Type B pancreatic cell (in vitro differentiated cells): ENCODE results near the gene MRPL44. TPM values are rescaled to one million over a fixed set of nuclear protein-coding genes. Genes with fewer than 3 reads are reported as not detected.

ENCODE experiments used
- DNase-seq: peaks from one replicate; pipeline ENCODE4 v3.0.0; 2021; ENCODE audit warnings: mixed read lengths; ENCODE audit not compliant: unreplicated experiment; ENCODE audit errors: extremely low spot score
- H3K27ac Mint-ChIP-seq: 2 replicates; pipeline ENCODE4 v1.8.0; 2021; ENCODE audit warnings: mild to moderate bottlenecking, mixed read lengths
- H3K27me3 Mint-ChIP-seq: 2 replicates; pipeline ENCODE4 v1.8.0; 2021; ENCODE audit warnings: mixed read lengths
- H3K36me3 Mint-ChIP-seq: 2 replicates; pipeline ENCODE4 v1.8.0; 2021; ENCODE audit warnings: mixed read lengths
- H3K4me1 Mint-ChIP-seq: one replicate; pipeline ENCODE4 v1.8.0; 2021; ENCODE audit warnings: mixed read lengths; ENCODE audit not compliant: unreplicated experiment
- H3K4me3 Mint-ChIP-seq: 2 replicates; pipeline ENCODE4 v1.8.0; 2021; ENCODE audit warnings: mild to moderate bottlenecking, mixed read lengths
- H3K9me3 Mint-ChIP-seq: 2 replicates; pipeline ENCODE4 v1.8.0; 2021; ENCODE audit warnings: mixed read lengths
- total RNA-seq: library from RNA; stranded (reverse); gene quantifications from 2 replicates; pipeline ENCODE4 v1.2.1, GENCODE V29; 2021; ENCODE audit warnings: low replicate concordance
- TF ChIP-seq, protein P1 (sequence below): fragments of 200-600 bp; sonication (generic); conservative IDR thresholded peaks from 2 replicates; pipeline ENCODE4 v1.5.0; 2021; ENCODE audit warnings: antibody characterized with exemption, mild to moderate bottlenecking

The MRPL44 gene
- total RNA-seq, 1 donor from 2014 or later: 29.2 TPM

DNA sequence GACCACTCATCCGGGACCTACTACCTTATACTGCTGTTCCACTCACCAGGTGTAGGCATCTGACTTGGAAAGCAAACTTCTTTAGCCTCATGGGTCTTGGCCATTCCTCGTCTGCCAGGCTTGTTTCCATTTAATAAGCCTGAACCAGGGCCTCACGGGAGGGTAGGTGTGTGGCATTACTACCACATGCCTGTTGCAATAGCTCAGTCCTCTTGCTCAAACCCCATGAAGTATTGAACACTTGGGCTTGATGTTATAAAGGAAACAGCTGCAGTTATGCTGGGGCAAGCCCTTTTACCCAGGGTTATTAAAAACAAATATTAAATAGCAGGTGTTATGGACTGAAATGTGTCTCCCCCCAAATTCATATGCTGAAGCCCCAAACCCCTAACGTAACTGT lies 21.2 kb downstream of the MRPL44 start:
- no peak for DNase-seq
- H3K27ac Mint-ChIP-seq: no peak overlapping the region
- peaks cover 3% of the 10 kb centered on the region for H3K36me3 Mint-ChIP-seq
- H3K4me1 Mint-ChIP-seq: no peaks in the 10 kb centered on the region
- no peaks in the 10 kb centered on the region for H3K9me3 Mint-ChIP-seq
- TF ChIP-seq, protein P1, sequence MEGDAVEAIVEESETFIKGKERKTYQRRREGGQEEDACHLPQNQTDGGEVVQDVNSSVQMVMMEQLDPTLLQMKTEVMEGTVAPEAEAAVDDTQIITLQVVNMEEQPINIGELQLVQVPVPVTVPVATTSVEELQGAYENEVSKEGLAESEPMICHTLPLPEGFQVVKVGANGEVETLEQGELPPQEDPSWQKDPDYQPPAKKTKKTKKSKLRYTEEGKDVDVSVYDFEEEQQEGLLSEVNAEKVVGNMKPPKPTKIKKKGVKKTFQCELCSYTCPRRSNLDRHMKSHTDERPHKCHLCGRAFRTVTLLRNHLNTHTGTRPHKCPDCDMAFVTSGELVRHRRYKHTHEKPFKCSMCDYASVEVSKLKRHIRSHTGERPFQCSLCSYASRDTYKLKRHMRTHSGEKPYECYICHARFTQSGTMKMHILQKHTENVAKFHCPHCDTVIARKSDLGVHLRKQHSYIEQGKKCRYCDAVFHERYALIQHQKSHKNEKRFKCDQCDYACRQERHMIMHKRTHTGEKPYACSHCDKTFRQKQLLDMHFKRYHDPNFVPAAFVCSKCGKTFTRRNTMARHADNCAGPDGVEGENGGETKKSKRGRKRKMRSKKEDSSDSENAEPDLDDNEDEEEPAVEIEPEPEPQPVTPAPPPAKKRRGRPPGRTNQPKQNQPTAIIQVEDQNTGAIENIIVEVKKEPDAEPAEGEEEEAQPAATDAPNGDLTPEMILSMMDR: no peak
- no peak overlapping the region for H3K4me3 Mint-ChIP-seq
- no peaks in the 10 kb centered on the region for H3K27me3 Mint-ChIP-seq

GRCh38 chr2:223979730-223980396 lies 22.6 kb downstream of the MRPL44 start:
- peaks cover 3% of the 10 kb centered on the region for H3K36me3 Mint-ChIP-seq

DNA sequence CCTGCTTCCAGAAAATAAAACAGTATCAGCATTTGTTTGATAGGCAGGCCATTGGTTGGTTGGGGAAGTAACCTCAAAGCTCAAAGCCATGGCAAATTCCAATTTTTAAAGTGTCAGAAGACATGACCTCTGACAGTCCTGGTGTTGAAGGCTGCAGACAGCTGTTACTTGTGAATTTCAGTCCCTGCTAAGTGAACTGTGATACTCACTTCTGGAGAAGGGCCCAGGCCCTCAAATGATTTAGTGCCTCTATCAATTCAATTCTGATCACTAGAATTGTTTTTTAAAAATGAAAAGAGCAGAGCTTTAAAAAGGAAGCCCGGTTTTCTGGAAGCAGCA lies 23.1 kb downstream of the MRPL44 start:
- TF ChIP-seq, protein P1: no peak
- H3K27ac Mint-ChIP-seq: no peak overlapping the region
- H3K4me1 Mint-ChIP-seq: no peaks in the 10 kb centered on the region
- H3K27me3 Mint-ChIP-seq: no peaks in the 10 kb centered on the region
- H3K4me3 Mint-ChIP-seq: no peak overlapping the region
- peaks cover 3% of the 10 kb centered on the region for H3K36me3 Mint-ChIP-seq
- H3K9me3 Mint-ChIP-seq: no peaks in the 10 kb centered on the region
- no peak for DNase-seq

More at GRCh38 chr2:223979730-223980396, 22.6 kb downstream of the MRPL44 start:
- Mint-ChIP-seq H3K27ac (no peak overlapping the region), H3K9me3 (no peaks in the 10 kb centered on the region), H3K4me1 (no peaks in the 10 kb centered on the region), H3K4me3 (no peak overlapping the region), H3K27me3 (no peaks in the 10 kb centered on the region)
- no peak for DNase-seq
- TF ChIP-seq, protein P1: no peak

- Mint-ChIP-seq H3K27ac (no peak overlapping the region), H3K4me3 (no peak overlapping the region), H3K27me3 (no peaks in the 10 kb centered on the region), H3K4me1 (no peaks in the 10 kb centered on the region), H3K9me3 (no peaks in the 10 kb centered on the region), H3K36me3 (peaks cover 3% of the 10 kb centered on the region)
- TF ChIP-seq, protein P1: no peak
- DNase-seq: no peak
Observed at GRCh38 chr2:223980803-223981202, 23.5 kb downstream of the MRPL44 start.

GRCh38 chr2:223981241-223981640 lies 24.0 kb downstream of the MRPL44 start:
- Mint-ChIP-seq H3K4me1 (no peaks in the 10 kb centered on the region), H3K4me3 (no peak overlapping the region), H3K27me3 (peaks cover under 1% of the 10 kb centered on the region), H3K9me3 (no peaks in the 10 kb centered on the region), H3K27ac (no peak overlapping the region), H3K36me3 (peaks cover 3% of the 10 kb centered on the region)
- no peak for DNase-seq
- TF ChIP-seq, protein P1: no peak
